Measurements from ENCODE around the gene NEURL1. TPM values are rescaled to one million over a fixed set of nuclear protein-coding genes. Genes with fewer than 3 reads are reported as not detected.

Gene NEURL1
- total RNA-seq, 2 experiments from 2014 or later: 0.47 TPM; not detected in 1

- Histone ChIP-seq H3K4me3 (ENCODE audit: low read depth, low read length, poor library complexity, severe bottlenecking) (no peak overlapping the region), H3K9me2 (ENCODE audit: insufficient read depth, low read length) (no peaks in the 10 kb centered on the region), H3K4me2 (ENCODE audit: low read length) (no peak overlapping the region), H3K27ac (ENCODE audit: low read depth, low read length, poor library complexity, severe bottlenecking) (no peak overlapping the region), H2AFZ (ENCODE audit: low read length) (no peak overlapping the region), H3K79me2 (ENCODE audit: insufficient read depth, low read depth, low read length) (no peaks in the 10 kb centered on the region), H4K20me1 (ENCODE audit: insufficient read depth, low read length) (no peaks in the 10 kb centered on the region), H3K9me3 (ENCODE audit: low read length) (no peaks in the 10 kb centered on the region), H3K4me1 (ENCODE audit: insufficient read depth, low read length, poor library complexity, severe bottlenecking) (peaks cover 23% of the 10 kb centered on the region), H3K36me3 (ENCODE audit: insufficient read depth, low read length) (no peaks in the 10 kb centered on the region)
- no peak for TF ChIP-seq CTCF (conservative IDR thresholded peaks at IDR 0.05; ENCODE audit: low read length)
- TF ChIP-seq EZH2phosphoT487 (IDR thresholded peaks at IDR 0.05; ENCODE audit: borderline replicate concordance, low read depth, low read length): no peak
- POLR2A ChIA-PET: interaction anchor here (0.5 kb wide), 1 partner anchor 247 kb away, joined by 3 read pairs; no protein-coding TSS in a partner anchor
- no peak for DNase-seq (ENCODE audit: low spot score)
- CTCF ChIA-PET (ENCODE audit: unreplicated experiment): interaction anchor here (0.7 kb wide), 1 partner anchor 10 kb away, joined by 5 read pairs; no protein-coding TSS in a partner anchor
- BruUV-seq (replicated peaks): no TSS peak
- intact Hi-C loops (cut with micrococcal nuclease; ENCODE audit: unreplicated experiment): no loop called here
Measured at GRCh38 chr10:103551619-103552602, 58.4 kb downstream of the NEURL1 start.

GRCh38 chr10:103552856-103553742 lies 59.6 kb downstream of the NEURL1 start:
- ChIA-PET CTCF (ENCODE audit: unreplicated experiment) (no interaction called here), POLR2A (no interaction called here)
- no peaks in the 10 kb centered on the region for H4K20me1 ChIP-seq (ENCODE audit: insufficient read depth, low read length)
- H3K36me3 ChIP-seq (ENCODE audit: insufficient read depth, low read length): no peaks in the 10 kb centered on the region
- BruUV-seq (replicated peaks): no TSS peak
- no peak for DNase-seq (ENCODE audit: low spot score)
- no peak overlapping the region for H3K4me3 ChIP-seq (ENCODE audit: low read depth, low read length, poor library complexity, severe bottlenecking)
- TF ChIP-seq EZH2phosphoT487 (IDR thresholded peaks at IDR 0.05; ENCODE audit: borderline replicate concordance, low read depth, low read length) (no peak), CTCF (conservative IDR thresholded peaks at IDR 0.05; ENCODE audit: low read length) (no peak)
- H3K27ac ChIP-seq (ENCODE audit: low read depth, low read length, poor library complexity, severe bottlenecking): no peak overlapping the region
- H2AFZ ChIP-seq (ENCODE audit: low read length): no peak overlapping the region
- H3K4me1 ChIP-seq (ENCODE audit: insufficient read depth, low read length, poor library complexity, severe bottlenecking): peaks cover 11% of the 10 kb centered on the region
- intact Hi-C loops (cut with micrococcal nuclease; ENCODE audit: unreplicated experiment): no loop called here
- H3K4me2 ChIP-seq (ENCODE audit: low read length): no peak overlapping the region
- H3K9me3 ChIP-seq (ENCODE audit: low read length): no peaks in the 10 kb centered on the region
- H3K79me2 ChIP-seq (ENCODE audit: insufficient read depth, low read depth, low read length): no peaks in the 10 kb centered on the region
- no peaks in the 10 kb centered on the region for H3K9me2 ChIP-seq (ENCODE audit: insufficient read depth, low read length)
